NCI-H345 treated with DMSO at 0.1 percent for 48 hours (cell line): Measurements from ENCODE around the gene PTPRG.

Experiments used
- DNase-seq: peaks from one replicate; lab custom pipeline; 2025; ENCODE audit not compliant: unreplicated experiment; lab: John Stamatoyannopoulos, UW

Gene PTPRG

DNA sequence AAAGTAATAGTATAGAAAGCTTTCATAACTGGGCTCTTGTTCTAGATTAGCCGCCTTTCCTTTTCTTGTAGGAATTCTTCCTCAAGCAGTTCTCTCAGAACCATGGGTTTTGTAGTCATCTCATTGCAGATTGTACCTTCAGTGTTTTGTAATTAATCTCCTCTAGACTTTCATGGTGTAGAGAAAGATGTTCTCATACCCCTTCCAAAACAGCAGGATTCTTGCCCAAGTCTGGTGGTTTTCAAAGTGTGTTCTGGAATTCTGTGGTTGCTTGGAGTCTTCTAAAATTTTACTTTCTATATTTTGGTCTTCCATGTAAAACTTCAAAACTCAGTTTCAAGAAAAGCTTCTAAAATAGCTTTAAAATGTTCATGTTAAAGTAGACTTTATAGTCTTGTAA, 293.8 kb downstream of the PTPRG start:
- no peak for DNase-seq

DNA sequence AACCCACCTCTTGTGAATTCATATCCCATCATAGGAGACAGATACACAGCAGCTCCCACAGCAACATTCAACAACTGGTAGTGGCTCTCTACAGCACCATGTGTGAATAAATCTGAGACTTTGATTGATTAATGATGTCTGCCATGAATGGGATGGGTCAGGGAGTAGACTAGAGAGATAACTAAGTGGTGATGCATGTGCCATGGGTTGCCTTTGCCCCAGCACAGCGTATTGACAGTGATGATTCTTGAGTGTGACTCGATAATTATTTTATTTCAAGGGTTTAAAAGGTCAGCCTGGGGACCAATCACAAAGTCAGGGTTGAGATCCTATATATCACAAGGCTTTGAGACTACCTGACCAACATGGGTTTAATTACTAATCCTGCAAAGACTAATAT, 295.9 kb downstream of the PTPRG start:
- no peak for DNase-seq

- DNase-seq = peak; percentile 44
Observed at GRCh38 chr3:61858054-61858453, 296.7 kb downstream of the PTPRG start.

DNA sequence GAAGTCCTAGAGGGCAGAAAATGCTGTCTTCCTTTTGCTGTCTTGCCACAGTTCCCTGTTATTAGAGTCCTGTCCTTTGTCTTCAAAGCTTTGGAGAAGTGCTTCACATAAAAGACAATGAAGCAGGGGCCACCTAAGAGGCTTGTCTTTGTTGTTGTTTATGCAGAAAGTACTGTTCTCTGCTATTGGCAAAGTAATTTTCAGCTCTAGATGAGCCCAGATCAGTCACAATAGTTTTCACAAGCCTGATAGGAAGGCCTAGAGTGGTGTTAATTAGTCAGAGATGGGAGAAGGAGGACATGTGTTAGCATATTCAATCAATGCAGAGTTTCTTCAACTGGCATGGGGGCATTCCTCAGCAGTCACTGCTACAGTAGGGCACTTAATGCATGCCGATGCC, 300.0 kb downstream of the PTPRG start:
- no peak for DNase-seq

DNA sequence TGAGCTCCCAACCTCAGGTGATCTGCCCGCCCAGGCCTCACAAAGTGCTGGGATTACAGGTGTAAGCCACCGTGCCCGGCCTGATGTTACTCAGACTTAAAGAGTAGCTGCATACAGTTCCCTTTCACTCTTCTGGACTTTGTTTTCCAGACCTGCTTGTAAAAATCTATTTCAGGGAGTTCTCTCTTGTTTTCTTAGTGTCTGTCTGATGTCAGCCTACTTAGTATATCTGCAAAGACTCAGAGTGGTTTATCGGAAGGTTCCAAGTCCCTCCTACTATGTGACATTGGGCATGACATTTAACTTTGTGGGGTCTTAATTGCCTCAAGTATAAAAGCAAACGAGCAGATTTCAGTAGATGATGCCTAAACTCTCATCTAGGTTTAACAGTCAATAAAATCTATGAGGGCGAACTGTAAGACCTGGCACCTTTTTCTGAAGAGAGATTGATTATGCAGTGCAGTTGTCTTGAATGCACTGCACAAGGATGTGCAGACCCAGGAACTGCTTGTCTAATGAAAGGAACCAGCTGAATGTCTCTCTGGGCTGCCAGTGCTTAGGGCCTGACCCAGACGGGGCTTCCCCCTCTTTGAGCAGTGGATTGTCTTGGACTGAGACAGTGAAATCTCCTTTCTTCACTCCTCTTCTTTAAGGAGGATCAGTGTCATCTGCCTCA, 301.4 kb downstream of the PTPRG start:
- no peak for DNase-seq

DNA sequence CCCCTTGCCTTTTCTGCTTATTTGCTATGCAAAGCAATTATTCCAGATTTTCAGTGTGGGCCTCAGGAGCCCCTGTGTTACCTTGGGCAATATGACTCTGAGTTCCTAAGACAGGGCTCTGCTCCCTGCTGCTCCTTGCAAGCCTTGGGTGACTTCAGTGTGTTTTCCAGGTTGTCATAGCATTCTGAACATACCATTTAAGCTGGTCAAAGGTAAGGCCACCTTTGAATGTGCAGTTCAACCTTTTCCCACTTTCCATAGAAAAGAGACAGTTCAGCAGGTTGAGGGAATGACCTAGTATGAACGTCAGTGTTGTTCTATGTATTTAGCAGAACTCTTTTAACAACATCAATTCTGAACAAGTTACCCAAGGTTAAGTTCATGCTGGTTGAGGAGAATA, 302.2 kb downstream of the PTPRG start:
- no peak for DNase-seq

DNA sequence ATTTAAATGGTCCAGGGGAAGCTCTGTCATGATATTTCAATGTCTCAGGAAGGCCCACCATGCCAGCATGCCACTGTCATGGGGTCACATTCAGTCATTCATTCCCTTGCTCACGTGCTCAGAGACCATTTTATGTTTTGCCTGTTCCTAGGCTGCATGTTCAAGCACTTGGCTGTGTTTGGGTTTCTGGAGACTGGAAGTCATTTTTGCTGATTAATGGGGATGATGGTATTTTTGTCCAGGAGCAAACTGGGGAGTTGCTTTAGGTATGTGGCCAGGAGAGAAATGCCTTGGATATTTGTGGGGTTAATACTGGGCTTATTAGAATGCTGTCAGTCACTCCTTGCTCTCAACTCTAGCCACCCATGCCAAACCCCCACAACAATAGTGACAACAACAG, 303.5 kb downstream of the PTPRG start:
- no peak for DNase-seq

- no peak for DNase-seq
Observed at GRCh38 chr3:61865466-61866152, 304.2 kb downstream of the PTPRG start.

DNA sequence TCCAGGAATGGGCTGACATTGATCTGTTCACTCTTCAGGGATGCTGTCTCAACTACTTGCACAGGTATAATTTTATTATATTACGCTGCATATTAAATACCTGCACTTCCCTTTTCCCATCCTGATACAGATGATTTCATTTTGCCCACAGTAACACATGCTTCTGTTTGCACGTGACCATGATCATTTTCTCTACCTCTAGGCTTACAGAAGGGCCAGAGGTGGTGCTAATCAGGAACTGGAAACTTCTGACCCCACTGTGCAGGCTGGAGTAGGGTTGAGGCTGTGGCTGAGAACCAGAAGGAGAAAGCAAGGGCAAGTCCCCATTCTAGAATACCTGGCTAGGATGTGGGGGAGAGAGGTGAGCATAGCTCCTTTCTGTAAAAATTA, 304.8 kb downstream of the PTPRG start:
- DNase-seq = no peak

GRCh38 chr3:61866961-61867461, 305.6 kb downstream of the PTPRG start:
- no peak for DNase-seq

DNA sequence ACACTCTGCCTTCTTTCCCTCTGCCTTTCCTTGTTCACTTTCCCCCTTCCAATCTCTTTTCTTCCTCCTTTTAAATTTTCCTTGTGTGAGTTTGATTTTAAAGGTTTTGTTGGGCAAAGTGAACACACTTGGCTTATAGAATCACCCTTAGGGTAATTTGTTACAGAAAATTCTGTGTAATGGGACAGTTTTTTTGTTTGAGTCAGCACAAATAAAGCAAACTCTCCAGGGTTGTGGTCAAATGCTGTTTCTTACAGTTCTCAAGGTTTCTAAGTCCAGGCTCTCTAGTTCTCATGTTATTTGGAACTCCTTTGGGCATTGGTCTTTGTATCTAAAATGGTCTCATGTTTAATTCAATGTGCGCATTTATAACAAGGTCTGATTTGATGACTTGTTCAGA, 307.1 kb downstream of the PTPRG start:
- DNase-seq = no peak

DNA sequence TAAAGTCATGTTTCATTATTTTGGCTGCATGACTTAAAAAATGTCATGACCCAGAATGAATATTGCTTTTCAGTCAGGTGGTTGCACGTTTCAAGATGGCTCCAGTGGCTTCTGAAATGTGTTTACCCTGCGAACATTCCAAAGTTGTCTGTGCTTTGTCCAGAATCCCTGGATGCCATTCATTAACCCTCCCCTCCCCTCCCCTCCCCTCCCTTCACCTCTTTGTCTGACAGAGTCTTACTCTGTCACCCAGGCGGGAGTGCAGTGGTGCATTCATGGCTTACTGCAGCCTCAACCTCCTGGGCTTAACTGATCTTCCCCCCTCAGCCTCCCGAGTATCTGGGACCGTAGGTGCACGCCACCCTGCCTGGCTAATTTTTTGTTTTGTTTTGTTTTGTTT, 308.0 kb downstream of the PTPRG start:
- DNase-seq = no peak

GRCh38 chr3:61871644-61872043, 310.3 kb downstream of the PTPRG start:
- no peak for DNase-seq

DNA sequence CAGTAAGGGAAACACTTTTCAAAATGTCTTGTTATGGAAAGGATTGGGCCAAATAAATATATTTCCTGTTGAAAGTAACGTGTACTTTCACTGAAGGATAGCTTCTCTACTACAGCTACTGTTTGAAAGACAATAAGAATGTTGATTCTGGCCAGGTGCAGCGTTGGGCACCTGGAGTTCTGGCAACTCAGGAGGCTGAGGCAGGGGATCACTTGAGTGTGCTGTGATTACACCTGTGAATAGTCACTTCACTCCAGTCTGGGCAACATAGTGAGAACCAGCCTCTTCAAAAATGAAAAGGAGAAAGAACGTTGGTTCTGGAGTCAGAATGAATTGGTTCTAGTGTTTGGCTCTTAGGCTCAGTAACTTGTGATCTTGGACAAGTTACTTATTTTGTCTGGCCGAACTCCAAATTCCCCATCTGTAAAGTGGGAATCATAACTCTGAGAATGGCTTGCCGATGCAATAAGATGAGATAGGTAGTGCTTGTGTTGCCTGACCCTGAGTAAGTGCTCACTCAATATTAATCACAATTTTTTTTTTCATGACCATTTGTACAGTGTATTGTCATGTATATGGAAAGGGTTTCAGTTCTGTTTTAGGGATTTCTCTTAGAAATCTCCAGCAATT, 310.8 kb downstream of the PTPRG start:
- DNase-seq = peak; percentile 84

DNA sequence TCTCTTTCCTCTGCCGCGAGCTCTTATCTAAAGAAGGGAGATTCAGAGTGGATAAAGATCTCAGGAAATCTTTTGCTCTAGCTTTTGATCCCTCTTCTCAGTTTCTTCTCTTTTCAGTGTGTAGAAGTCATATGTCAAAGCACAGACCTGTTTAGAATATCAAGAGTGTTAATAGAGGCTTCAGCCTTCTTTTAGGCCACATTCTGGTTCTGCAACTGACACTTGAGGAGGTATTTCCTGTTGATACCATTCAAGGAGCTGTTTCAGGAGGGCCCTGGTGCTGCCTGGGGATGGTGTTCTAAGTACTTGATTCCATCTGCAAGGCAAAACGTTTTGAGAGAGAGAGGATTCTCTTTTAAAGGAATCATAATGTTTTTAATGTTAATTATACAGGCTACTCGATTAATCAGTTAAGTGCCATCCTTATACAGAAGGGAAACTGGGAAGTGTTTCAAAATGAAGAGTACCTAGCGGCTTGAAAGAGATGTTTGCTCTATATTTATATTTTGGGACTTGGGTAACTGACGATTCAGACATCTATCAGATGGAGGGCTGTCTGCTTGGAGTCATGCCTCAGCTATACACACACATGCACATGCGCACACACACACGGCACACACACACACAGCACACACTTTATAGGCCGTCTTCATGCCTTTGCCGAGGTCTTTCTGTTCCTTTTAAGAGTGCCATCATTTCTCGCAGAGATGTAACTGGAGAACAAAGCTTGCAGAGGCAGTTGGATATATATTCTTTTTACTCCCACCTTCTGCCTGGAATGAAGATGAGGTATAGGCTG, 313.9 kb downstream of the PTPRG start:
- no peak for DNase-seq

DNA sequence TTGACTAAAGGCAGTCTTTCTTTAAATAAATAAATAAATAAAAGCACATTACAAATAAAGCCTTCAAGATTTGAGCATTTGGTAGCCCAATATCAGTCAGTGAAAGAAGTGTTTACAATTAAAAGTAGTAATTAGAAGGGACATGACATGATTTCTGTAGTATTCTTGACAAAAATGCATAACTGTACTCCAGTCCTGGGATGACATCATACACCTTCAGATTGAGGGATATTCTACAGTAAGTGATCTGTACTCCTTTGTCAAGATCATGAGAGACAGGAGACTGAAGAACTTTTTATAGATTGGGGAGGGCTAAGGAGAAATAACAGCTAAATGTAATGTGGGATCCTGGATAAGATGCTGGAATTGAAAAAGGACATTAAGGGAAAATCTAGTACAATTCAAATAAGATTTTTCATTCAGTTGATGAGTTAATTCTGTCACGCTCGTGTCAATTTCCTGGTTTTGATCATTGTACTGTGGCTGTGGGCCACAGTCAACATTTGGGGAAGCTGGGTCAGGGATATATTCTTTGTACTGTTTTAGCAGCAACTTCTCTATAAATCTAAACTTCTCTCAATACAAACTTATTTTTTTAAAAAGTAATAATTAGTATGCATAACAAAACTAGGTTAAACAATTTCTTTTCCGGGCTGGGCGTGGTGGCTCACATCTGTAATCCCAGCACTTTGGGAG, 314.8 kb downstream of the PTPRG start:
- no peak for DNase-seq

- no peak for DNase-seq
Observed at GRCh38 chr3:61876797-61877196, 315.4 kb downstream of the PTPRG start.

GRCh38 chr3:61877359-61878138, 316.2 kb downstream of the PTPRG start:
- DNase-seq = peak; percentile 38

- no peak for DNase-seq
Observed at GRCh38 chr3:61882253-61882652, 320.9 kb downstream of the PTPRG start.

GRCh38 chr3:61884794-61885193, 323.4 kb downstream of the PTPRG start:
- no peak for DNase-seq
